ENCODE results near the gene MSI1. TPM values are rescaled to one million over a fixed set of nuclear protein-coding genes. Genes with fewer than 3 reads are reported as not detected.

Gene MSI1
- total RNA-seq, 4 donors from 2014 or later = 0.16 to 9.2 (median 0.70) TPM

GRCh38 chr12:120346031-120346430, 22.9 kb downstream of the MSI1 start:
- Histone ChIP-seq H3K36me3 (no peaks in the 10 kb centered on the region), H3K4me3 (no peak overlapping the region), H3K27me3 (peaks cover 16% of the 10 kb centered on the region), H3K27ac (no peak overlapping the region), H3K4me1 (peaks cover 0 to 9% (median 0%) of the 10 kb centered on the region in 3 donors), H3K9me3 (no peaks in the 10 kb centered on the region)
- no CpG with 5 or more reads among the region's 15 CpGs for WGBS, 2 donors (ENCODE audit: low coverage in 1 of 2)
- no peak for ATAC-seq
- TF ChIP-seq POLR2AphosphoS5 (IDR thresholded peaks at IDR 0.05) = no peak
- no peak for TF ChIP-seq CTCF (IDR thresholded peaks at IDR 0.05)
- no peak for TF ChIP-seq POLR2A (IDR thresholded peaks at IDR 0.05)
- TF ChIP-seq EP300 (IDR thresholded peaks at IDR 0.05) = no peak

GRCh38 chr12:120343692-120344091, 25.3 kb downstream of the MSI1 start:
- ATAC-seq = no peak
- Histone ChIP-seq H3K27me3 (peaks cover 24% of the 10 kb centered on the region), H3K4me1 (no peaks in the 10 kb centered on the region), H3K27ac (no peak overlapping the region), H3K9me3 (no peaks in the 10 kb centered on the region), H3K36me3 (no peaks in the 10 kb centered on the region), H3K4me3 (no peak overlapping the region)
- TF ChIP-seq CTCF (IDR thresholded peaks at IDR 0.05) (no peak), POLR2A (IDR thresholded peaks at IDR 0.05) (no peak), EP300 (IDR thresholded peaks at IDR 0.05) (no peak), POLR2AphosphoS5 (IDR thresholded peaks at IDR 0.05) (no peak)
- WGBS, 2 donors (ENCODE audit: low coverage in 1 of 2) = 80% methylated on average over 2 to 7 of the region's 8 CpGs

GRCh38 chr12:120343039-120343537, 25.9 kb downstream of the MSI1 start:
- H3K4me1 ChIP-seq = no peaks in the 10 kb centered on the region

GRCh38 chr12:120342175-120343038, 26.6 kb downstream of the MSI1 start:
- no peak overlapping the region for H3K27ac ChIP-seq
- peaks cover 24% of the 10 kb centered on the region for H3K27me3 ChIP-seq
- no peaks in the 10 kb centered on the region for H3K4me1 ChIP-seq
- H3K36me3 ChIP-seq = no peaks in the 10 kb centered on the region
- no peak for ATAC-seq
- no peak overlapping the region for H3K4me3 ChIP-seq
- H3K9me3 ChIP-seq = no peaks in the 10 kb centered on the region
- 43 to 56% methylated on average over 1 to 6 of the region's 30 CpGs for WGBS, 2 donors (ENCODE audit: low coverage in 1 of 2)
- TF ChIP-seq CTCF (IDR thresholded peaks at IDR 0.05) (no peak), EP300 (IDR thresholded peaks at IDR 0.05) (no peak), POLR2AphosphoS5 (IDR thresholded peaks at IDR 0.05) (no peak), POLR2A (IDR thresholded peaks at IDR 0.05) (no peak)

More at GRCh38 chr12:120343039-120343537, 25.9 kb downstream of the MSI1 start:
- Histone ChIP-seq H3K27ac (no peak overlapping the region), H3K27me3 (peaks cover 24% of the 10 kb centered on the region), H3K4me3 (no peak overlapping the region), H3K36me3 (no peaks in the 10 kb centered on the region), H3K9me3 (no peaks in the 10 kb centered on the region)
- ATAC-seq = no peak
- 55 to 100% methylated on average over 1 to 7 of the region's 10 CpGs for WGBS, 2 donors (ENCODE audit: low coverage in 1 of 2)
- TF ChIP-seq POLR2AphosphoS5 (IDR thresholded peaks at IDR 0.05) (no peak), POLR2A (IDR thresholded peaks at IDR 0.05) (no peak), EP300 (IDR thresholded peaks at IDR 0.05) (no peak), CTCF (IDR thresholded peaks at IDR 0.05) (no peak)

- H3K36me3 ChIP-seq = no peaks in the 10 kb centered on the region
- no peaks in the 10 kb centered on the region for H3K4me1 ChIP-seq
- no peak overlapping the region for H3K4me3 ChIP-seq
- TF ChIP-seq POLR2AphosphoS5 (IDR thresholded peaks at IDR 0.05) (no peak), EP300 (IDR thresholded peaks at IDR 0.05) (no peak)
- H3K27ac ChIP-seq = no peak overlapping the region
- WGBS, 2 donors (ENCODE audit: low coverage in 1 of 2) = 58% methylated on average over 2 of the region's 4 CpGs; no CpG with 5 or more reads in 1 of the 2 donors
- H3K27me3 ChIP-seq = peaks cover 24% of the 10 kb centered on the region
- no peaks in the 10 kb centered on the region for H3K9me3 ChIP-seq
- no peak for ATAC-seq
Measured at GRCh38 chr12:120339256-120339655, 29.7 kb downstream of the MSI1 start.
